Effector memory CD4-positive, alpha-beta T cell (primary cell): ENCODE measurements around the gene LRRC4C.

Experiments
- DNase-seq, 3 donors: peaks; one replicate each; pipeline ENCODE4 v3.0.0-alpha.2; 2020
- H3K27ac ChIP-seq: 2 replicates; pipeline ENCODE4 v1.7.0; 2013; ENCODE audit warnings: mild to moderate bottlenecking, low read length, moderate library complexity; ENCODE audit not compliant: insufficient read depth, poor library complexity, severe bottlenecking
- H3K27me3 ChIP-seq: replicated peaks from 2 replicates; pipeline ENCODE4 v1.7.0; 2013; ENCODE audit warnings: mild to moderate bottlenecking, low read length; ENCODE audit not compliant: insufficient read depth, control insufficient read depth, poor library complexity, severe bottlenecking
- H3K36me3 ChIP-seq: 2 replicates; pipeline ENCODE4 v1.7.0; 2013; ENCODE audit warnings: mild to moderate bottlenecking, low read length, moderate library complexity; ENCODE audit not compliant: control insufficient read depth, insufficient read depth
- H3K4me1 ChIP-seq: 2 replicates; pipeline ENCODE4 v1.7.0; 2013; ENCODE audit warnings: low read length, mild to moderate bottlenecking; ENCODE audit not compliant: control insufficient read depth, insufficient read depth, poor library complexity, severe bottlenecking
- H3K4me3 ChIP-seq: 2 replicates; pipeline ENCODE4 v1.7.0; 2013; ENCODE audit warnings: low read length, low read depth, mild to moderate bottlenecking; ENCODE audit not compliant: insufficient read depth, poor library complexity, severe bottlenecking
- H3K9me3 ChIP-seq: 2 replicates; pipeline ENCODE4 v1.7.0; 2013; ENCODE audit warnings: mild to moderate bottlenecking, low read length, moderate library complexity; ENCODE audit not compliant: control insufficient read depth

Gene LRRC4C

GRCh38 chr11:40827116-40827515 is 632.3 kb downstream of the LRRC4C start:
- Histone ChIP-seq H3K4me1 (no peaks in the 10 kb centered on the region), H3K36me3 (no peaks in the 10 kb centered on the region), H3K9me3 (no peaks in the 10 kb centered on the region), H3K27me3 (no peaks in the 10 kb centered on the region), H3K4me3 (no peak overlapping the region), H3K27ac (no peak overlapping the region)
- DNase-seq = no peak

- Histone ChIP-seq H3K4me1 (no peaks in the 10 kb centered on the region), H3K9me3 (no peaks in the 10 kb centered on the region), H3K27ac (no peak overlapping the region), H3K36me3 (no peaks in the 10 kb centered on the region), H3K4me3 (no peak overlapping the region), H3K27me3 (no peaks in the 10 kb centered on the region)
- DNase-seq = no peak
These were observed 632.9 kb downstream of the LRRC4C start for GRCh38 chr11:40826601-40827000.

GRCh38 chr11:40825201-40825834 is 634.1 kb downstream of the LRRC4C start:
- no peak for DNase-seq
- Histone ChIP-seq H3K9me3 (no peaks in the 10 kb centered on the region), H3K4me1 (no peaks in the 10 kb centered on the region), H3K27me3 (no peaks in the 10 kb centered on the region), H3K36me3 (no peaks in the 10 kb centered on the region), H3K27ac (no peak overlapping the region), H3K4me3 (no peak overlapping the region)

- no peaks in the 10 kb centered on the region for H3K36me3 ChIP-seq
- no peak overlapping the region for H3K4me3 ChIP-seq
- no peaks in the 10 kb centered on the region for H3K4me1 ChIP-seq
- H3K27ac ChIP-seq = no peak overlapping the region
- no peaks in the 10 kb centered on the region for H3K27me3 ChIP-seq
- no peak for DNase-seq
- no peaks in the 10 kb centered on the region for H3K9me3 ChIP-seq
These were observed 640.2 kb downstream of the LRRC4C start for GRCh38 chr11:40819230-40819629.

- Histone ChIP-seq H3K27ac (no peak overlapping the region), H3K36me3 (no peaks in the 10 kb centered on the region), H3K4me1 (no peaks in the 10 kb centered on the region), H3K9me3 (no peaks in the 10 kb centered on the region), H3K27me3 (no peaks in the 10 kb centered on the region), H3K4me3 (no peak overlapping the region)
- DNase-seq = no peak
These were observed 642.5 kb downstream of the LRRC4C start for GRCh38 chr11:40816976-40817375.

GRCh38 chr11:40797981-40798380 is 661.5 kb downstream of the LRRC4C start:
- DNase-seq = no peak
- no peaks in the 10 kb centered on the region for H3K36me3 ChIP-seq
- no peaks in the 10 kb centered on the region for H3K4me1 ChIP-seq
- H3K4me3 ChIP-seq = no peak overlapping the region
- H3K9me3 ChIP-seq = no peaks in the 10 kb centered on the region
- H3K27ac ChIP-seq = no peak overlapping the region
- H3K27me3 ChIP-seq = no peaks in the 10 kb centered on the region

GRCh38 chr11:40787224-40787623 is 672.2 kb downstream of the LRRC4C start:
- Histone ChIP-seq H3K9me3 (no peaks in the 10 kb centered on the region), H3K27me3 (no peaks in the 10 kb centered on the region), H3K27ac (no peak overlapping the region), H3K4me1 (no peaks in the 10 kb centered on the region), H3K4me3 (no peak overlapping the region), H3K36me3 (no peaks in the 10 kb centered on the region)
- DNase-seq = no peak

- H3K36me3 ChIP-seq = no peaks in the 10 kb centered on the region
- H3K27ac ChIP-seq = no peak overlapping the region
- H3K9me3 ChIP-seq = no peaks in the 10 kb centered on the region
- no peaks in the 10 kb centered on the region for H3K27me3 ChIP-seq
- DNase-seq = no peak
- H3K4me1 ChIP-seq = no peaks in the 10 kb centered on the region
- no peak overlapping the region for H3K4me3 ChIP-seq
These were observed 696.4 kb downstream of the LRRC4C start for GRCh38 chr11:40763046-40763445.

GRCh38 chr11:40759341-40759740 is 700.1 kb downstream of the LRRC4C start:
- Histone ChIP-seq H3K9me3 (no peaks in the 10 kb centered on the region), H3K4me1 (no peaks in the 10 kb centered on the region), H3K27me3 (no peaks in the 10 kb centered on the region), H3K36me3 (no peaks in the 10 kb centered on the region), H3K4me3 (no peak overlapping the region), H3K27ac (no peak overlapping the region)
- DNase-seq = no peak

GRCh38 chr11:40754297-40754696 is 705.2 kb downstream of the LRRC4C start:
- H3K36me3 ChIP-seq = no peaks in the 10 kb centered on the region
- H3K4me1 ChIP-seq = no peaks in the 10 kb centered on the region
- H3K27me3 ChIP-seq = no peaks in the 10 kb centered on the region
- DNase-seq = no peak
- H3K9me3 ChIP-seq = no peaks in the 10 kb centered on the region
- H3K4me3 ChIP-seq = no peak overlapping the region
- no peak overlapping the region for H3K27ac ChIP-seq
